ENCODE results near the gene SPDYE5. TPM values are rescaled to one million over a fixed set of nuclear protein-coding genes. Genes with fewer than 3 reads are reported as not detected.

The SPDYE5 gene
- polyA plus RNA-seq, 1 donor = 7.3 TPM

- DNase-seq = no peak
Measured at GRCh38 chr7:75536940-75537538, 44.9 kb downstream of the SPDYE5 start.

GRCh38 chr7:75537731-75538130 lies 45.6 kb downstream of the SPDYE5 start:
- no peak for DNase-seq

- no peak for DNase-seq
Measured at GRCh38 chr7:75546237-75547015, 54.3 kb downstream of the SPDYE5 start.

Other genes with a start within 250 kb of the SPDYE5 start
- 7.6 TPM for gene TRIM73, start 96.7 kb upstream of the SPDYE5 start, polyA plus RNA-seq (ENCODE audit: insufficient read length)
- 85.4 TPM for gene POM121C, start 6.0 kb upstream of the SPDYE5 start, polyA plus RNA-seq (ENCODE audit: insufficient read length)
- gene HIP1, start 246.6 kb downstream of the SPDYE5 start, polyA plus RNA-seq (ENCODE audit: insufficient read length) = 40.1 TPM

All from left kidney (tissue), 2 donors.